ENCODE data around the gene TMCO4. TPM values are rescaled to one million over a fixed set of nuclear protein-coding genes. Genes with fewer than 3 reads are reported as not detected.
"Not testable (repeated sequence)": the region's sequence is repeated elsewhere in the genome, so short reads cannot be mapped to it uniquely, and the experiment has no call there.

TMCO4 gene
- total RNA-seq, 1 donor from 2014 or later = 14.0 TPM

DNA sequence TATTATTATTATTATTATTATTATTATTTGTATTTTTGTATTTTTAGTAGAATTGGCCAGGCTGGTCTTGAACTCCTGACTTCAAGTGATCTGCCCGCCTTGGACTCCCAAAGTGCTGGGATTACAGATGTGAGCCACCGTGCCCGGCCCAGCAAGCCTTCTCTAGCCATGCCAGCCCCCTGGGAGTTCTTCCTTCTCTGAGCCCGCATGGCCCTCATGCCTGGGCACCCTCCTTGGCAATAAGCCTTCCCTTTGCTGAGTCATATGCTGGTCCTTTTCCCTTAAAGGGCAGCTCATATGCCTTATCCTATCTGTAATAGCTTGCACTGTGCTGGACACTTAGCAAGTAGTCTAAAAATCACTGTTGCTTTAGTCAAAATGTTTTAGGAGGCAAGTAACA, 164.1 kb downstream of the TMCO4 start:
- H3K4me1 Mint-ChIP-seq (ENCODE audit: low read depth) = no peaks in the 10 kb centered on the region
- intact Hi-C loops (cut with micrococcal nuclease) = no loop called here
- no peak overlapping the region for H3K4me3 Mint-ChIP-seq
- no peak for DNase-seq (ENCODE audit: low spot score)
- H3K36me3 Mint-ChIP-seq (ENCODE audit: low read depth) = no peaks in the 10 kb centered on the region
- peaks cover 2% of the 10 kb centered on the region for H3K27me3 Mint-ChIP-seq (ENCODE audit: insufficient read depth)
- H3K9me3 Mint-ChIP-seq = no peaks in the 10 kb centered on the region
- no peak overlapping the region for H3K27ac Mint-ChIP-seq

DNA sequence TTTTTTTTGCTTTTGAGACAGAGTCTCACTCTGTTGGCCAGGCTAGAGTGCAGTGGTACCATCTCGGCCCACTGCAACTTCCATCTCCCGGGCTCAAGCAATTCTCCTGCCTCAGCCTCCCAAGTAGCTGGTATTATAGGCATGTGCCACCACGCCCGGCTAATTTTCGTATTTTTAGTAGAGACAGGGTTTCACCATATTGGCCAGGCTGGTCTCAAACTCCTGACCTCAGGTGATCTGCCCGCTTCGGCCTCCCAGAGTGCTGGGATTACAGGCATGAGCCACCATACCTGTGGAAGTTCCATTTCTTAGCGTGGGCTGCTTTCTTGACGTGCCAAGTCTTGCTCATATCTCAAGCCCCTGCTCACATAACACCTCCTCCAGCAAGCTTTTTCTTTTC, 164.7 kb downstream of the TMCO4 start:
- H3K9me3 Mint-ChIP-seq; H3K27me3 Mint-ChIP-seq (ENCODE audit: insufficient read depth); intact Hi-C loops (cut with micrococcal nuclease); H3K4me1 Mint-ChIP-seq (ENCODE audit: low read depth); H3K4me3 Mint-ChIP-seq; DNase-seq (ENCODE audit: low spot score); H3K27ac Mint-ChIP-seq; H3K36me3 Mint-ChIP-seq (ENCODE audit: low read depth): not testable (repeated sequence)

DNA sequence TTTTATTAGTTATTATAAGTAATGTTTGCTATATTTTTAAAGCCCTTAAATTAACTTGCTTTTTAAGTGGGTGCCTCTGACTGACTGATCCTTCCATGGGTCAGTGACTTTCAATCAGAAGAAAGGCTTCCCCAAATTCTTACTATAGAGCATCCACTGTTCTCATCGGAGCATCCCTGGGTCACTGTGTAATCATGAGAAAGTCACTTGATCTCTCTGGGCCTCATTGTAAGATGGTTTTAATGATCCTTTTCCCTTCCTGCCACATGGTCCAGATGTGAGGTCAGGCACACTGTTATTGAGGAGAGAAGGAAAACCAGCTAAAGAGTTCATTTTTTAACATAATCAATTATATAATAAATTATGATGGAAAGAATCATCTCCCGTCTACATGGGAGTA, 166.6 kb downstream of the TMCO4 start:
- H3K4me3 Mint-ChIP-seq = no peak overlapping the region
- no peaks in the 10 kb centered on the region for H3K9me3 Mint-ChIP-seq
- peaks cover 1% of the 10 kb centered on the region for H3K36me3 Mint-ChIP-seq (ENCODE audit: low read depth)
- no peak for DNase-seq (ENCODE audit: low spot score)
- intact Hi-C loops (cut with micrococcal nuclease) = no loop called here
- no peaks in the 10 kb centered on the region for H3K4me1 Mint-ChIP-seq (ENCODE audit: low read depth)
- H3K27me3 Mint-ChIP-seq (ENCODE audit: insufficient read depth) = peaks cover 2% of the 10 kb centered on the region
- no peak overlapping the region for H3K27ac Mint-ChIP-seq

Other genes starting within 250 kb of the TMCO4 start
- gene NBL1, start 155.6 kb downstream of the TMCO4 start, total RNA-seq = 53.0 and 55.5 TPM in 2 replicates
- gene HTR6, start 135.0 kb downstream of the TMCO4 start, total RNA-seq = not detected in 2 replicates
- gene RNF186, start 15.4 kb upstream of the TMCO4 start, total RNA-seq = not detected in 2 replicates
- 10.2 and 16.1 TPM in 2 replicates for gene OTUD3, start 82.5 kb upstream of the TMCO4 start, total RNA-seq
- not detected in 2 replicates for gene PLA2G2E, start 123.7 kb upstream of the TMCO4 start, total RNA-seq
- gene PLA2G2A, start 179.7 kb upstream of the TMCO4 start, total RNA-seq = not detected in 2 replicates